Stomach (tissue), 4 donors: ENCODE data around the gene PAX5.

Experiments used
- CTCF ChIP-seq, 7 experiments: fragments of 450-650 bp in 4 of 7; fragments of 200-600 bp in 3 of 7; sonication (generic) in 3 of 7; IDR thresholded peaks; one replicate each; pipeline ENCODE4 v1.5.1; 2016 to 2019; ENCODE audit warnings: antibody characterized with exemption in 7 of 7, control low read depth in 2 of 7, mild to moderate bottlenecking in 1 of 7
- EP300 ChIP-seq: sonication (generic); formaldehyde crosslinking; IDR thresholded peaks from one replicate; pipeline ENCODE4 v1.6.1; 2017; ENCODE audit warnings: antibody characterized with exemption
- POLR2A ChIP-seq, 4 donors: fragments of 450-650 bp; IDR thresholded peaks; one replicate each; pipeline ENCODE4 v1.6.1; 2016; ENCODE audit warnings: antibody characterized with exemption in 4 of 4, control low read depth in 2 of 4, mild to moderate bottlenecking in 1 of 4, moderate library complexity in 1 of 4
- POLR2AphosphoS5 ChIP-seq, 3 donors: sonication (generic); formaldehyde crosslinking; IDR thresholded peaks; one replicate each; pipeline ENCODE4 v1.6.1; 2016; ENCODE audit warnings: antibody characterized with exemption in 3 of 3

- TF ChIP-seq POLR2AphosphoS5 (IDR thresholded peaks at IDR 0.05) (no peak), CTCF (IDR thresholded peaks at IDR 0.05) (no peak), POLR2A (IDR thresholded peaks at IDR 0.05) (no peak), EP300 (no peak)
These were observed 47.3 kb downstream of the PAX5 start for GRCh38 chr9:36986468-36987408.
